Spleen (tissue), 11 donors: ENCODE data around the gene AGPAT2. TPM values are rescaled to one million over a fixed set of nuclear protein-coding genes. Genes with fewer than 3 reads are reported as not detected.

ENCODE experiments used
- DNase-seq: peaks from one replicate; pipeline ENCODE4 v3.0.0-alpha.2; 2020
- H3K27ac ChIP-seq, 8 donors: fragments of 200-600 bp; sonication (generic) in 7 of 8; 1 replicate in 4 of 8; 2 replicates in 4 of 8; pipeline versions ENCODE4 v1.5.0 to v1.8.0; 2016 to 2021; ENCODE audit warnings: inconsistent platforms in 4 of 8, mild to moderate bottlenecking in 4 of 8, moderate library complexity in 1 of 8
- H3K27me3 ChIP-seq, 7 donors: fragments of 200-600 bp; sonication (generic) in 6 of 7; replicated peaks in 1 of 7; 1 replicate in 4 of 7; 2 replicates in 3 of 7; pipeline versions ENCODE4 v1.5.0 to v1.8.0; 2016 to 2021; ENCODE audit warnings: inconsistent platforms in 3 of 7, mild to moderate bottlenecking in 1 of 7
- H3K36me3 ChIP-seq, 6 donors: fragments of 200-600 bp; sonication (generic) in 5 of 6; 1 replicate in 4 of 6; 2 replicates in 2 of 6; pipeline versions ENCODE4 v1.5.0 to v1.8.0; 2016 to 2021; ENCODE audit warnings: inconsistent platforms in 2 of 6
- H3K4me1 ChIP-seq, 6 donors: fragments of 200-600 bp; sonication (generic) in 5 of 6; 1 replicate in 3 of 6; 2 replicates in 3 of 6; pipeline versions ENCODE4 v1.5.0 to v1.8.0; 2016 to 2021; ENCODE audit warnings: inconsistent platforms in 3 of 6
- H3K4me3 ChIP-seq, 8 donors: fragments of 200-600 bp; sonication (generic) in 7 of 8; 1 replicate in 4 of 8; 2 replicates in 4 of 8; pipeline versions ENCODE4 v1.5.0 to v1.8.0; 2016 to 2021; ENCODE audit warnings: inconsistent platforms in 4 of 8, mild to moderate bottlenecking in 4 of 8, moderate library complexity in 2 of 8
- H3K9me3 ChIP-seq, 8 donors: fragments of 200-600 bp; sonication (generic) in 7 of 8; 1 replicate in 4 of 8; 2 replicates in 4 of 8; pipeline versions ENCODE4 v1.5.0 to v1.8.0; 2016 to 2021; ENCODE audit warnings: inconsistent platforms in 4 of 8
- POLR2A ChIP-seq, 3 donors: fragments of 450-650 bp; IDR thresholded peaks; one replicate each; pipeline ENCODE4 v1.5.1; 2017; ENCODE audit warnings: antibody characterized with exemption in 3 of 3, mild to moderate bottlenecking in 1 of 3
- POLR2AphosphoS5 ChIP-seq, 3 donors: sonication (generic); formaldehyde crosslinking; IDR thresholded peaks; one replicate each; pipeline ENCODE4 v1.5.1; 2017; ENCODE audit warnings: antibody characterized with exemption in 3 of 3
- WGBS, 5 donors: extraction: QIAGEN DNeasy Blood & Tissue Kit in 3 of 5; methylation state at CpG; one replicate each; pipeline versions ENCODE4 v1.1.5 to v1.1.7; 2013 to 2018; 5-methylcytosine and 5-hydroxymethylcytosine counted together
- intact Hi-C: fragments of 100-400 bp; cut with DNase I; formaldehyde crosslinking; loops from one replicate; pipeline ENCODE4 v1.15.0; 2023; ENCODE audit warnings: low total_unique reads
- polyA plus RNA-seq, 3 donors: library from polyadenylated mRNA; stranded (reverse); fragments of 200-250 nt; gene quantifications; one replicate each; pipeline ENCODE4 v1.2.1, GENCODE V29; 2013
- total RNA-seq, 7 donors: library from RNA; depleted of rRNA in 3 of 7; stranded (reverse); fragments of >200 nt in 3 of 7; fragmentation: NEBNext Ultra II Directional in 4 of 7; extraction: Animal tissue kit (Norgen Biotek cat#: 25700) in 4 of 7; gene quantifications; one replicate each; pipeline versions ENCODE4 v1.1.0 to v1.2.1, GENCODE V29; 2016 to 2021
- TF ChIP-seq, protein P1 (sequence below), 11 experiments: fragments of 200-600 bp in 7 of 11; fragments of 450-650 bp in 4 of 11; sonication (generic) in 4 of 11; IDR thresholded peaks in 8 of 11; conservative IDR thresholded peaks in 3 of 11; 1 replicate in 7 of 11; 2 replicates in 4 of 11; pipeline versions ENCODE4 v1.4.0 to v1.8.0; 2016 to 2021; ENCODE audit warnings: antibody characterized with exemption in 11 of 11, inconsistent platforms in 4 of 11, mild to moderate bottlenecking in 1 of 11
- donor health status: healthy with polysubstance abuse.
- donor health status: DM: no; HTN: no; CAD: no; lungs with moderate emphysema.
- donor health status: DM: no; HTN: no; CAD: no.
- donor health status: Bipolar disorder and iron deficiency.
- donor health status: healthy.
- donor health status: DM: no; HTN: no; CAD: no.
- donor health status: DM: yes; HTN: yes; CAD: no.

Gene AGPAT2
- total and polyA plus RNA-seq, 10 donors: 26.9 to 47.7 (median 38.3) TPM

DNA sequence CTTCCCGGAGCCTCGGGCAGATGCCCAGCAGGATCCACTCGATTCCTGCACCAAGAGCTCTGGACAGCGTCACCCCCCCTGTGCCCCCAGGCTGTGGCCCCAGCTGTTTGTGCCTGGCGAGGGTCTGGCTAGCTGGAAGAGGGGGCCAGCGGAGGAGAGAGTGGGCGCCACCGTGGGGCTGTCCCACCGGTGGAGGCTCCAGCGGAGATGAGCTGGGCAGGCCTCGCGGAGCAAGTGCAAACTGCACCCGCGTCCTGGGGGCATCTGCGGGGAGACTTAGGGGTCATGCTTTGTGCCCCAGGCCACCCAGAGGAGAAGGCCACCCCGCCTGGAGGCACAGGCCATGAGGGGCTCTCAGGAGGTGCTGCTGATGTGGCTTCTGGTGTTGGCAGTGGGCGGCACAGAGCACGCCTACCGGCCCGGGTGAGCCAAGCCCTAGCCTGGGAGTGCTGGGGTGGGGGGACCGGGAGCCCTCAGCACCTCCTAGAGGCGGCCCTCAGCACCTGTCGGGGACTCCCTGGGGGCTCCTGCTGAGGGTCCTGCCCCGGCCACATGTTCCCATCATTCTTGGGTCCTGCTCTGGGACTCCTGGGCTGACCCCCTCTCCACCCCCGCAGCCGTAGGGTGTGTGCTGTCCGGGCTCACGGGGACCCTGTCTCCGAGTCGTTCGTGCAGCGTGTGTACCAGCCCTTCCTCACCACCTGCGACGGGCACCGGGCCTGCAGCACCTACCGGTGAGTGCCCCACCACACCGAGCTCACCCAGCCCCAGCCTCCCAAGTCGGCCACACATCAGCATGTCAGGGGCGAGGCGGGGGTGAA is 19.1 kb downstream of the AGPAT2 start:
- DNase-seq: no peak
- 45 to 63% (median 56%) methylated on average over 22 to 40 of the region's 40 CpGs for WGBS, 5 donors
- H3K9me3 ChIP-seq: no peaks in the 10 kb centered on the region
- H3K27ac ChIP-seq: peak overlapping the region in 7 of 8 donors; percentile 22 to 87 (median 67)
- H3K4me3 ChIP-seq: peak overlapping the region; percentile 27 to 84 (median 64)
- TF ChIP-seq, protein P1, sequence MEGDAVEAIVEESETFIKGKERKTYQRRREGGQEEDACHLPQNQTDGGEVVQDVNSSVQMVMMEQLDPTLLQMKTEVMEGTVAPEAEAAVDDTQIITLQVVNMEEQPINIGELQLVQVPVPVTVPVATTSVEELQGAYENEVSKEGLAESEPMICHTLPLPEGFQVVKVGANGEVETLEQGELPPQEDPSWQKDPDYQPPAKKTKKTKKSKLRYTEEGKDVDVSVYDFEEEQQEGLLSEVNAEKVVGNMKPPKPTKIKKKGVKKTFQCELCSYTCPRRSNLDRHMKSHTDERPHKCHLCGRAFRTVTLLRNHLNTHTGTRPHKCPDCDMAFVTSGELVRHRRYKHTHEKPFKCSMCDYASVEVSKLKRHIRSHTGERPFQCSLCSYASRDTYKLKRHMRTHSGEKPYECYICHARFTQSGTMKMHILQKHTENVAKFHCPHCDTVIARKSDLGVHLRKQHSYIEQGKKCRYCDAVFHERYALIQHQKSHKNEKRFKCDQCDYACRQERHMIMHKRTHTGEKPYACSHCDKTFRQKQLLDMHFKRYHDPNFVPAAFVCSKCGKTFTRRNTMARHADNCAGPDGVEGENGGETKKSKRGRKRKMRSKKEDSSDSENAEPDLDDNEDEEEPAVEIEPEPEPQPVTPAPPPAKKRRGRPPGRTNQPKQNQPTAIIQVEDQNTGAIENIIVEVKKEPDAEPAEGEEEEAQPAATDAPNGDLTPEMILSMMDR (IDR thresholded peaks at IDR 0.05 in 8 of 11, conservative IDR thresholded peaks at IDR 0.05 in 3 of 11): no peak
- TF ChIP-seq POLR2AphosphoS5 (IDR thresholded peaks at IDR 0.05) (peak in 2 of 3 donors; percentile 49 to 58), POLR2A (IDR thresholded peaks at IDR 0.05) (no peak)
- intact Hi-C loops: no loop called here
- peaks cover 3 to 70% (median 27%) of the 10 kb centered on the region in 7 donors for H3K27me3 ChIP-seq
- H3K36me3 ChIP-seq: peaks cover 0 to 82% (median 13%) of the 10 kb centered on the region in 6 donors
- peaks cover 3 to 71% (median 39%) of the 10 kb centered on the region in 6 donors for H3K4me1 ChIP-seq

DNA sequence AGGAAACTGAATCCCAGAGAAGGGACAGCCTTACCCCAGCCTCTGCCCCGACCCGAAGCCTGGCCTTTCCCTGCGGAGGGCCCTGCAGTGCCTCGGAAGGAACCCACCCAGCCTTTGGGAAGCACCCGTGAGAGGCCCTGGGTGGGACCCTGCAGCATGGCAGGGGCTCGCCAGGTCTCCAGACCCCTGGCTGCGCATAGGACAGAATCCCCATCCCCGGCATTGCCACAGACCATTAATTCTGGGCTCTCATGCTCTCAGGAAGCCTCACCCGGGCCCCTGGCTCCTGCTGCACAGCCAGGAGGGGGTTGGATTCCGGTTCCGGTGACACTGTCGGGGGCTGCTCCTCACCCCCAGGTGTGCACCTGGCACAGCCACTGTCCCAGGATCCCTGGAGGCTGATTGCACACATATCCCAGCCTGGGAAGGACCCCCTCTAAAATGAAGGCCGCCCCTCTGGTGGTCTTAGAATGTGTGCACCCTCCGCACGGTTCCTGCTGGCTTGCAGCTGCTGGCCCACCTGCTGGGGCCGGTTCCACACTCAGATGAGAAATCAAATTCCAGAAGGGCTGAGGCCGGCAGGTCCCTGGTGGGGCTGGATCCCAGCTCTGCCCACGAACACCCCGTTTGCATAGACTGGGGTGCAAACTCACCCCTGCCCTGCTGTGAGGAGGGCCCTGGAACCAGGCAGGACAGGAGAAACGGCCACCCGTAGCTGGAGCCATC is 19.9 kb downstream of the AGPAT2 start:
- peak in 2 of 3 donors; percentile 3 to 14 for TF ChIP-seq POLR2AphosphoS5 (IDR thresholded peaks at IDR 0.05)
- TF ChIP-seq, protein P1 (IDR thresholded peaks at IDR 0.05 in 8 of 11, conservative IDR thresholded peaks at IDR 0.05 in 3 of 11): no peak
- DNase-seq: no peak
- Histone ChIP-seq H3K27ac (peak overlapping the region in 7 of 8 donors; percentile 22 to 87 (median 67)), H3K4me3 (peak overlapping the region; percentile 27 to 84 (median 64)), H3K4me1 (peaks cover 3 to 71% (median 38%) of the 10 kb centered on the region in 6 donors), H3K27me3 (peaks cover 3 to 78% (median 35%) of the 10 kb centered on the region in 7 donors), H3K36me3 (peaks cover 0 to 74% (median 7%) of the 10 kb centered on the region in 6 donors), H3K9me3 (no peaks in the 10 kb centered on the region)
- intact Hi-C loops: no loop called here
- 56 to 72% (median 65%) methylated on average over 9 to 21 of the region's 21 CpGs for WGBS, 5 donors

DNA sequence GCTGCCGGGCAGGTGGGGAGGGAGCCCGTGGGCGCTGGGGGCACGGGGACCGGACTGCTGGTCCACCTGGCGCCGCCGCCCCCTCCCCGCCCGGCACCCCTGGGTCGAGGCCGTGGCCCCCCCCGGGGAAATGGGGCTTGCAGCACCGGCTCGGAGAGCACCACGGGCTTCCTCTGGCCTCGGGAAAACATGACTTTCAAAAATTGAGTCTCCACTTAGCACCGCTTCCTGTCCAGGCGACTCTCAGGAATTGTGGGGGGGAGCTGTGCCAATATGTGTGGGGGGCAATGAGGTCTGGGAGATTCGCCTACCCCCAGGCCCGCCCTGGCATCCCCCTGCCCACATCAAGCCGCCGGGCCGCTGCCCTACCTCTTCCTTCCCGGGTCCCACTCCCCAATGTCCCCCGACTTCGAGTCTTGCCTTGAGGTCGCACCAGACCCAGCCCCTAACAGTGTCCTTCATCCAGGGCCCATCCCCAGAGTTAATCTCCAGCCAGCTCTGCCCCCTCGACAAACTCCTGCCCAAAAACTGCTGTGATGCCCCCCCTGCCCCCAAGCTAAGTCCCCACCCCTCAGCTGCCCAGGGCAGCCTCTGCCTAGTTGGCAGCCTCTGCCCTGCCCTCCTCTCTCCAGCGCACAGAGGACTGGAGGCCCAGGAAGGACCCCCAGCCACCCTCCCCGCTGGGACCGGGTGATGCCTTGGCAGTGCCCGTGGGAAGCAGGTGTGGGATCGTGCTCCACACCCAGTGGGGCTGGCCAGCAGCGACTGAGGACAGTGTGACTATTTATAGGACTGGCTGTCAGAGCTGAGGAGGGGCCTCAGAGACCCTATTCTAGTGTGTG is 20.7 kb downstream of the AGPAT2 start:
- 7 to 39% (median 17%) methylated on average over 16 to 35 of the region's 35 CpGs for WGBS, 5 donors
- Histone ChIP-seq H3K27ac (peak overlapping the region in 6 of 8 donors; percentile 42 to 87 (median 68)), H3K27me3 (peaks cover 3 to 86% (median 40%) of the 10 kb centered on the region in 7 donors)

More for the DNA sequence above, 20.7 kb downstream of the AGPAT2 start:
- Histone ChIP-seq H3K36me3 (peaks cover 0 to 66% (median 7%) of the 10 kb centered on the region in 6 donors), H3K4me3 (peak overlapping the region; percentile 27 to 84 (median 64)), H3K4me1 (peaks cover 3 to 69% (median 32%) of the 10 kb centered on the region in 6 donors), H3K9me3 (no peaks in the 10 kb centered on the region)
- intact Hi-C loops: no loop called here
- no peak for DNase-seq
- TF ChIP-seq, protein P1 (IDR thresholded peaks at IDR 0.05 in 8 of 11, conservative IDR thresholded peaks at IDR 0.05 in 3 of 11): peak in 2 of 11 experiments; percentile 1 to 37
- TF ChIP-seq POLR2A (IDR thresholded peaks at IDR 0.05): no peak
- peak in 2 of 3 donors; percentile 43 to 54 for TF ChIP-seq POLR2AphosphoS5 (IDR thresholded peaks at IDR 0.05)
